NCI-H1694 treated with DMSO at 0.1 percent for 48 hours (cell line): ENCODE results near the gene KIF21A.
"Not testable (repeated sequence)": the region's sequence is repeated elsewhere in the genome, so short reads cannot be mapped to it uniquely, and the experiment has no call there.

Source experiments
- DNase-seq: peaks from one replicate; lab custom pipeline; 2025; lab: John Stamatoyannopoulos, UW

Gene KIF21A

GRCh38 chr12:39443081-39443928 is at the start of gene KIF21A:
Gene KIF21A, minus strand, starts transcription at chr12:39443120. Its CDS starts 150 bp downstream, at chr12:39442970.
- DNase-seq: peak; percentile 72

DNA sequence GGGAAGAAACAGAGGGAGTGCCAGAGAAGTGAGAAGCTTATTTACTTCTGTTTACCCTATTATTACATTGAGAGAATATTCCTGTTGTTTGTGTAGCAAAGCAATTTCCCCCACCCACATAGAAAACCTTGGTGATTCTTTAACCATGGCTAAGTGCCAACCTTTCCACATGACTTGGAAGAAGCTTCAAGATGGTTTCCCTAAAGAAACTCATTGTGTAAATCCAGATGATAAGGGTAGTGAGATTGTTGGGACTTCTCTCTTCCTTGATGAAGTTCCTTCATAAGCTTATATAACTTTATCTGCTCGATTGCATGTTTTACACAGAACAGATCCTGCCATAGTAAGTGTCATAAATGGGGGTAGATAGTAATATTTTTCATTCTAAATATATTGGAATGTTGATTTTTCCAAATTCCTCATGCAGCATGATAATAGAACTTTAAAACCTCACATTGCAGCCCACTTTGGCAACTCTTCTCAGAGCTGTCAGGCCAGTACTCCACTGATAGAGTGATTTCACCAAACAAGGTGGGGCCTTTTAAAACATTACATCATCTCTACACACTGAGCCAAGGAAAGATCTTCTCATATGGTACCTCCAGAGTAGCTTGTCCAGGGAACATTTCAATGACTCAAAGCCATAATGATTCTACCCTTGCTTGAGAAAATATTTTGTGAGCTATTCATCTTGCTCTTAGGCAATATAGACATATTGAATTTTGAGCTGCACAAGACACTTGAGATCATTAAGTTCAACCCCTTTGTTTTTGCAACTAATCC is 47.8 kb upstream of the KIF21A start:
- no peak for DNase-seq

- DNase-seq: no peak
These were observed 40.7 kb upstream of the KIF21A start for GRCh38 chr12:39483597-39483996.

GRCh38 chr12:39483042-39483441 is 40.1 kb upstream of the KIF21A start:
- no peak for DNase-seq

GRCh38 chr12:39476894-39477293 is 34.0 kb upstream of the KIF21A start:
- no peak for DNase-seq

DNA sequence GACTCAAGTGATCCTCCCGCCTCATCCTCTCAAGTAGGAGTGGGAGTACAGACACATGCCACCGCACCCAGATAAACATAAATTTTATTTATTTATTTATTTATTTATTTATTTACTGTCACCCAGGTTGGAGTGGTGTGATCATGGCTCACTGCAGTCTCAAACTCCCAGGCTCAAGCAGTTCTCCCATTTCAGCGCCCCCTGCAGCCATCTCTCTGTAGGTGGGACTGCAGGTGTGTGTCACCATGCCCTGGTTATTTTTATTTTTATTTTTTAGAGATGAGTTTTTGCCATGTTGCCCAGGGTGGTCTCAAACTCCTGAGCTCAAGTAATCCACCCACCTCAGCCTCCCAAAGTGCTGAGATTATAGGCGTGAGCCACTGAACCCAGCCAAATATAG is 33.2 kb upstream of the KIF21A start:
- DNase-seq: no peak

DNA sequence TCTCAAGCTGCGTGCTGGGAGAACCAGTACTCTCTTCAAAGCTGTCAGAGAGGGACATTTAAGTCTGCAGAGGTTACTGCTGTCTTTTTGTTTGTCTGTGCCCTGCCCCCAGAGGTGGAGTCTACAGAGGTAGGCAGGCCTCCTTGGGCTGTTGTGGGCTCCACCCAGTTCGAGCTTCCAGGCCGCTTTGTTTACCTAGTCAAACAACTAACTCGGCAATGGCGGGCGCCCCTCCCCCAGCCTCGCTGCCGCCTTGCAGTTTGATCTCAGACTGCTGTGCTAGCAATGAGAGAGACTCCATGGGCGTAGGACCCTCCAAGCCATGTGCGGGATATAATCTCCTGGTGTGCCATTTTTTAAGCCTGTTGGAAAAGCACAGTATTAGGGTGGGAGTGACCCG is 32.2 kb upstream of the KIF21A start:
- DNase-seq: not testable (repeated sequence)

GRCh38 chr12:39467432-39467870 is 24.5 kb upstream of the KIF21A start:
- no peak for DNase-seq

GRCh38 chr12:39464976-39465695 is 22.2 kb upstream of the KIF21A start:
- no peak for DNase-seq

DNA sequence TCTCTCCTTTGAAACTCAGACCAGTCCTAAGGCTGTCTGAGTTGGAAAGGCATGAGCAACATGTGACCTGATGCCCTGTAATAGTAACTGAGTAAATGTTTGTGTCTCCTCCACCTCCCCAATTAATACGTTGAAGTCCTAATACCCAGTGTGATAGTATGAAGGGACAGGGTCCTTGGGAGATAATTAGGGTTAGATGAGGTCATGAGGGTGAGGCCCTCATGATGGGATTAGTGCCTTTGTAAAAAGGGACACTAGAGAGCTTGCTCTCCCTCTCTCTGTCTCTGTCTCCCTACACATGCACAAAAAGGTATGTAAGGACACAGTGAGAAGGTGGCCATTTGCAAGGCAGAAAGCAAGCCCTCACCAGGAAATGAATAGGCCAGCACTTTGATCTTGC is 18.1 kb upstream of the KIF21A start:
- no peak for DNase-seq

DNA sequence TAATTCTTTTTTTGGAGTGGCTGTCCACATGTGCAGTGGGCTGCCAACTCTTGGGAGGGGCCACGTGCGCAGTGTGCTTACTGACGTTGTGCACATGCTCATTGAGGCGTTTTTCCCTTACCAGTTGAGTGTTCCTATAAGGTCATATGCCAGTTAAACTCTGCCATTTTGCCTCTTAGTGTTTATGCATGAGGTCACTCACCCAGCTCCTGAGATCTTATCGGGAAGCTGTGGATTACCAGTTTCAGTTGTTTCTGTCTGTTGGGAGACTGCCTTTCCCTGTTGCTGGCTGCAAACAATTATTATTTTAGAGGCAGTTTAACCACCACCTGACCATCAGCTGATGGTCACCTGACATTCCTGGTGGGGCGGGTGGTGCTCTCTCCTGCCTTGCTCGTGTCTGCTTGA is 16.1 kb upstream of the KIF21A start:
- no peak for DNase-seq

- peak; percentile 20 for DNase-seq
These were observed 9.1 kb upstream of the KIF21A start for GRCh38 chr12:39451977-39452376.

DNA sequence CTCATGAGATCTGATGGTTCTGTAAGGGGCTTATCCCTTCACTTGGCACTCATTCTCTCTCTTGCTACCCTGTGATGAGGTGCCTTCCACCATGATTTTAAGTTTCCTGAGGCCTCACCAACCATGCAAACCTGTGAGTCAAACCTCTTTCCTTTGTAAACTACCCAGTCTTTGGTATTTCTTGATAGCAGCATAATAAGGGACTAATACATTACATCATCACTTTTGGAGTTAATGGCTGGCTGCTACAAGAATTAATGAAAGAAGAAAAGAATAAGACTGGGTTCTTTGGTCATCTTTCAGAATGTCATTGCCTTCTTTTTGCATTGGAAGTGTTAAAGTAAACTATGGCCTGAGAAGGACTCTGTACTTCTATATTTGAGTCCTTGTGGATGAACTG is 5.1 kb upstream of the KIF21A start:
- DNase-seq: no peak

DNA sequence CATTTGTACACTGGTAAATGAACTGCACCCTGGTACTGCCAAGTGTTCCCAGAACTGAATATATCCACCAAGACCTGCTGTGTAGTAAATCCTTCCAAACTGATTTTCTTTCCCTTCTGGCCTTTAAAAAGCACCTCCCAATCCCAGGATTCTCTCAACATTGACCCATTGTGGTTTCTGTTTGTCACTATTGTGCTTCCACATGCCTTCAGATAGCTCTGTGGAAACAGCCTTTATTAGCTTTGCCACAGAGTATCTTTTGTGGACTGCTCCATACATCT is 949 bp upstream of the KIF21A start:
- no peak for DNase-seq

- no peak for DNase-seq
These were observed 164 bp downstream of the KIF21A start for GRCh38 chr12:39442831-39443080.

DNA sequence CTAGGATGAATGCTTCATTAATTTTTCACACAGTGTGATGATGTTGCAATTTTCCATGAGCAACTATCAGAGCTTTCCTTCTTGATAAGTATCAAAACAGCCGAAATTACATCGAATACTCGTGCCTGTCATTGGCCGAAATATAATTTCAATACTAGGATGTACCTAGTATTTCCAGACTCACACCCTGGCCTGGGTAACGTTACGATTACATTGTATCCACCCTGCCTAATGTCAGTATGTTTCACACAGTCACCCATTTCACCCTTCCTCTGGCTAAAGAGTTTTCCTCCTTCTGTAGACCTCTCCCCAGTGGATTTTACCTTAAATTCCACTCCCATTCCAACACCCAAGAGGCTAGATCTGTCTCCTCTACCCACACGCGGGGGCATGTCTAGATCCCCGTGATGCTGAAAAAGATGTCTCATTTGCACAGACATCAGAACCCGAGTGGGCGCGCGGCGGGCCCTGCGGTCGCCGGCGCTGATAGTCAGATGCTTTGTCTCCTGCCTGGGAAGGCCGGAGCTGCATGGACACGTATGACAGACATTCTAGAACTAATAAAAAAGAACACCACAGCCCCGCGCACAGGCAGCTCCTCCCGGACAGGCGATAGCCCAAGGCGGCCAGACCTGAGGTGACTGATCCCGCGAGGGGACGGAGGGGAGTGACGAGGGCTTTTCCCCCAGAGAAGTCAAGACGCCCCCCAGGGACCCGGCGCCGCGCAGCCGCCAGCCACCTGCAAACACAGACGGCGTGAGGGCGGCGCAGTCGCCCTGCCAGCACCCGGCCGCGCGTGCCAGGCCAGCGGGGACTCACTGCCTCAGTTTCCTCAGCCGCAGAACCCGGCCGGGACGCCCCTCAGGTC is 723 bp downstream of the KIF21A start:
- peak; percentile 19 for DNase-seq

- no peak for DNase-seq
These were observed 1.5 kb downstream of the KIF21A start for GRCh38 chr12:39441189-39441962.

DNA sequence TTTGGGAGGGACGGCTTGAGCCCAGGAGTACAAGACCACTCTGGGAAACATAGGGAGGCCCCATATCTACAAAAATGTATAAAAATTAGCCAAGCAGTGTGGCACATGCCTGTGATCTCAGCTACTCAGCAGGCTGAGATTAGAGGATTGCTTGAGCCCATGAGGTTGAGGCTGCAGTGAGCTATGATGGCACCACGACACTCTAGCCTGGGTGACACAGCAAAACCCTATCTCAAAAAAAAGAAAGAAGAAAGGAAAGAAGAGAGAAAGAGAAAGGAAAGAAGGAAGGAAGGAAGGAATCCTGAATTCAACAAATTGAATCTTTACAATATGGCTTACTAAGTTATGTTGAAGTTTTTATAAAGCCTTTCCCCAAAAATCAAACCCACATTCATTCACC is 2.1 kb downstream of the KIF21A start:
- no peak for DNase-seq

DNA sequence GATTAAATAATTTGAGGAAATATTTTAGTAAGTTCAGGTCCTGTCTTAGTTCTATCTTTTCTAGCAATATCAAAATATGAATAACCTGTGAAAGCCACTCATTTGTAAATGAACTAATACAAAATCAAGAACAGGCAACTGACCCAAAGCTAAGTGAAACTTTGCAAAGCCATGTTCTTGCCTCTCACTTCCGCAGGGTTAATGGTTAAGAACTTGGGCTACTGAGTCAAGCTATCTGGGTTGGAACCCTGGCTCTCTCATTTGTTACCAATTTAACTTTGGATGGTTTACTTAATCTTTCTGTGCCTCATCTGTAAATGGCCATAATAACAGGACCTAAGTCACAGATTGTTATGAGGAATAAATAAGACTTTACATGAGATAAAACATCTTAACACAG is 2.8 kb downstream of the KIF21A start:
- no peak for DNase-seq

- no peak for DNase-seq
These were observed 7.4 kb downstream of the KIF21A start for GRCh38 chr12:39435531-39435930.

- DNase-seq: no peak
These were observed 11.1 kb downstream of the KIF21A start for GRCh38 chr12:39431797-39432196.
